Putamen (tissue), 1 donor: ENCODE results near the gene GPR107.

Experiments used
- DNase-seq: peaks from one replicate; pipeline ENCODE4 v3.0.0-alpha.2; 2016; ENCODE audit warnings: low spot score

The GPR107 gene

DNA sequence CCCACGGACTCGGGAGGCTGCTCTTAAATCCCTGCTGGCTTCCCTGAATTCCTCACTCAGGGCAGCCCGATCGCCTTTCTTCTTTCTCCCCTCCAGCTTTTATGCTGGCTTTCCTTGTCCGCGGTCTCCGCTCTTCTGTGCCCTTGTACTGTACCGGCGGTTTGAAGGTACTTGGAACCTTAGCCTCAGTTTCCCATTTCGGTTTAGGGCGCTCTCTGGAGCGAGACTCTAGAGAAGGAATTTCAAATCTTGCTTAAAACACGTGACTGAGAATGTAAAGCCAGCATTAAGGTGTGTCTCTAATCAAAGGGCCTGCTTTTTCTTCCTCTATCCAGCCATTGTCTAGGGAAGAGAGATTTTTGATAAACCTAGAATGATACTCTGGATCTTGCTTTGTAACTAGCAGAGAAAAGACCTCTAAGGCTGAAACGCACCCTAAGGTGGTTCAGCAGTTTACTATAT lies 650 bp downstream of the GPR107 start:
- no peak for DNase-seq

DNA sequence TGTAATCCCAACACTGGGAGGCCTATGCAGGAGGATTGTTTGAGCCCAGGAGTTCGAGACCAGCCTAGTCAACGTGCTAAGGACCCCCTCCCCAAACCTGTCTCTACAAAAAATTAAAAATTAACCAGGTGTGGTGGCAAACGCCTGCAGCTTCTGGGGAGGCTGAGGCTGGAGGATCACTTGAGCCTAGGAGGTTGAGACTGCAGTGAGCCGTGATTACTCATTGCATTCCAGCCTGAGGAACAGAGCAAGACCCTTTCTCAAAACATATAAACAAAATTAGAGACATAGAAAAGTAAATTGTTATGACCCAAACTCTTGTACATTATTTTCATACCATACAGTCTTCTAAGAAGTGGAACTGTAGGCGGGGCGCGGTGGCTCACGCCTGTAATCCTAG lies 1.1 kb downstream of the GPR107 start:
- no peak for DNase-seq

DNA sequence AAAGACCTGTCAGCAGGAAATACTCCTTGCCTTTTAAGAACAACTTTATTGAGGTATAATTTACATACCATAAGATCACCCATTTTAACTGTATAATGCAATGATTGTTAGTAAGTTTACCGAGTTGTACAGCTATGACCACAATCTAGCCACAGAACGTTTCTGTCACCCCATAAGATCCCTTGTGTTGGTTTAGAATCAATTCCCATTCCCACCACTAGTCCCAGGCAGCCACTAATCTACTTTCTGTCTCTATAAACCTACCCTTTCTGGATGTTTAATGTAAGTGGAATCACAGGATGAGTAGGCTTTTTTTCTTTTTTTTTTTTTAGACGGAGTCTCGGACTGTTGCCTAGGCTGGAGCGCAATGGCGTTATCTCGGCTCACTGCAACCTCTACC lies 4.4 kb downstream of the GPR107 start:
- no peak for DNase-seq

DNA sequence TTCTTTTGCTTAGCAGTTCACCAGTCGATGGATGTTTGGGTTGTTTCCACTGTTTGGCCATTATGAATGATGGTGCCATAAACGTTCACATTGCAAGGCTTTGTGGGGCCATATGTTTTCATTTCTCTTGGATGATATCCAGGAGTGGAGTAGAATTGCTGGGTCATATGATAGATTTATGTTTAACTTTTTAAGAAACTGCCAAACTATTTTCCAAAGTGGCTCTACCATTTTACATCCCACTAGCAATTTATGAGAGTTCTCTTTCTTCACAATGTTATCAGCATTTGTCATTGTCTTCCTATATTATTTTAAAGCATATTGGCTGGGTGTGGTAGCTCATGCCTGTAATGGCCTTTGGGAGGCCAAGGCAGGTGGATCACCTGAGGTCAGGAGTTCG lies 5.2 kb downstream of the GPR107 start:
- no peak for DNase-seq

DNA sequence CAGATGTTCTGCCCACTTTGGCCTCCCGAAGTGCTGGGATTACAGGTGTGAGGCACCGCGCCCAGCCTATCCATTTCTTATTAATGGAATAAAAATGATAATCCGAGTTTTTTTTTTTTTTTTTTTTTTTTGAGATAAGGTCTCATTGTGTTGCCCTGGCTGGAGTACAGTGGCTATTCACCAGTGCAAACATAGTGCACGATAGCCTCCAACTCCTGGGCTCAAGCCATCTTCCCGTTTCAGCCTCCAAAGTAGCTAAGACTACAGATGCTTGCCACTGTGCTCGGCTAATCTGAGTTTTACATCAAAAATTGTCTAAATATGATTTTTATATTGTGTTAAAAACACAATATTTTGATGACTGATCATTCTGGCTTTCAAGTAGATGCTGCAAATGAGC lies 6.6 kb downstream of the GPR107 start:
- DNase-seq, result no peak

DNA sequence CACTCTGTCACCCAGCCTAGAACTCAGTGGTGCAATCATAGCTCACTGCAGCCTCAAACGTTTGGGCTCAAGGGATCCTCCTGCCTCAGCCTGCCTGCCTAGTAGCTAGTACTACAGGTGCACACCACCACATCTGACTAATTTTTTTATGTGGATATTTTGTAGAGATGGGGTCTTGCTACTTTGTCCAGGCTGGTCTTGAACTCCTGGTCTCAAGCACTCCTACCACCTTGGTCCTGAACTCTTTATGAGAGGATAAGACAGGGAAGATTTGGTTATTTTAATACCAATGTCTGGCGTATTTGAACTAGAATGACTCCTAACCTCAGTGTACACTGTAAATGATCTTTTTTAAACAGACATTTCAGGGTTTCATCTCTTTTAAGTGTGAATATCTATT lies 9.0 kb downstream of the GPR107 start:
- DNase-seq, result no peak

DNA sequence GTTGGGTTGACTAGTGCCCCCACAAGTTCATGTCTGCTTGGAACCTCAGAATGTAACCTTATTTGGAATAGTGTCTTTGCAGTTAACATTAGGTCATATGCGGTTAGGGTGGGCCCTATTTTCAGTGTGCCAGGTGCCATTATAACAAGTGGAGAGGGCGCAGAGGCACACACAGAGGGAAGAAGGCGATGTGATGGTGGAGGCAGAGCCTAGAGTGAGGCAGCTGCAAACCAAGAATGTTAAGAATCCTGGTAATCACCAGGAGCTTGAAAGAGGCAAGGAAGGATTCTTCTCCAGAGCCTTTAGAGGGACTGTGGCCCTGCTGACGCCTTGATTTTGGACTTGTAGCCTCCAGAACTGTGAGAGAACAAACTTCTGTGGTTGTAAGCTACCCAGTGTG lies 10.9 kb downstream of the GPR107 start:
- DNase-seq, result no peak

DNA sequence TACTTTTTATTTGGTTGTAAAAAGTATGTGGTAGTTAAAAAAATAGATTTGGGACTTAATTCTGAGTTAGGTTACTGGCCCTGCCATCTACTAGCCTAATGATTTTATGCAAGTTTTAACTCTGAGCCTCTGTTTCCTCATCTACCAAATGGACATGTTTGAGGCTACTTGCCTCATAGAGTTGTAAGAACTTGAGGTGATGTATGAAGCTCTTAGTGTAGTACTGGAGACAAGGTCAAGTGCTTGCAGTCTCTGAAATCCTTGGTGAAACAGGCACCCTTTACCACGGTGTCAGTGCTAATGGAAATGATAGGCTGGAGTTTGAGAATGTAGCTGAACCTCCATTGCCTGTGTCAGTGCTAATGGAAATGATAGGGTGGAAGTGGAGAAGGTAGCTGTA lies 15.3 kb downstream of the GPR107 start:
- no peak for DNase-seq

DNA sequence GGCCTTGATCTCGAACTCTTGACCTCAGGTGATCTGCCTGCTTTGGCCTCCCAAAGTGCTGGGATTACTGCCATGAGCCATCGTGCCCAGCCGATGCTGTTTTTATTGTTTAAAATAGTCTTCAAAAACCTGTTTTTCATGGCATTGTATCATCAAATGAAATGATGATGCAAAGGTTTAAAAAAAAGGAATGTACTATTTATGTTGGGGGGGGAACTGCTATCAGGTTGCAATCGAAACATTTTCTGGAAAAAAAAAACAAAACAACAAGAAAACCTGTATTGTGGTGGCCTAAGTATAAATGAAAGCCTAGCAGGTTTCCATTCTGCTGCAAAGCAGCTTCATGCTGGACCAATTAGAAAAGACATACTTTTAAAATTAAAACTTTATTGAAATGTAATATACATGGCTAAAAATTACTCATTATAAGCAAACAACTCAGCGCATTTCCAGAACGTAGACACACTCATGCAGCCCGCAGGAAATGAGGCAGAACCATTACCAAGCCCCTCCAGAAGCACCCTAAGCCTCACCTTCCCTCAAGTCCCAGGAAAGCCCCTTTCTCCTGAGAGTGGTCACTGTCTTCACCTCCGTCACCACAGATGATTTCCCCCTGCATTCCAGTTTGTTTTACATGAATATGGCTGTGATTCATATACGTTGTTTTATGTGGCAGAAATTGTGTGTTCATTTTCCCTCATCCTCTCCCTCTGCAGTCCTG lies 19.0 kb downstream of the GPR107 start:
- DNase-seq, result no peak

DNA sequence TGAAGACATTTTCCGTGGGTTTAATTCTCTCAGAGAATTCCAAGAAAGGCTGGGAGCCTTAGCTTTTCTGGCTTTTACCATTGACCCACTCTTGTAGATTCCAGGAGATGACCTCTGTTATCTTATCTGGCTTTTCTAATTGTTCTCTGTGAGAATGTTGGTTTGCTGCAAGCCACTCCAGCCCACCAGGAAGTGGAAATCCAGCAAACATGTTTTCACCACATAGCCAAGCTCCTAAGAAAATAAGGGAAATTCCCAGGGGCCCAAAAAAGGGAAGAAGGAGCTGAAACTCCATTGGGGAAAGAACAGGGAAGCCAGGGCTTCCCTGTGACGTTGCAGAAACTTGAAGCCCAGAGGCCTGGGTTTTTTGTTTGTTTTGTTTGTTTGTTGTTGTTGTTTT lies 19.7 kb downstream of the GPR107 start:
- no peak for DNase-seq

DNA sequence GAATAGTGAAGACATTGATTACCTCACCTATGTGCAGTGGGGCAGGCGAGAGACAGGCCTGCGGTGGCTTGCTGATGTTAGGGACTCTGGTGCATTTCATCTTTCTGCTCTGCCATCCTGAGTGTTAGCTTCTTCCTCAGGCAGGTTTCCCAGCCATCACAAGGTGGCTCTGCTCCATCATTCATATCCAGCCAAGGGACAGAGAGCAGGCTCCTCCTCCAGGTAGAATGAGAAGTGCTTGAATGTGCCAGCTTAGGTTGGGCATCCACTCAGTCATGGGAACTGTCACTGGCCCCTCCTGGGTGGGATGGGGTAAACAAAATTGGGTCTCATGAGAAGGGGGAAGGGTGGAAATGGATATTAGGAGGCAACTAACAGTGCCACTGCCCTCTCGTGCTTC lies 24.8 kb downstream of the GPR107 start:
- peak; percentile 49 for DNase-seq

DNA sequence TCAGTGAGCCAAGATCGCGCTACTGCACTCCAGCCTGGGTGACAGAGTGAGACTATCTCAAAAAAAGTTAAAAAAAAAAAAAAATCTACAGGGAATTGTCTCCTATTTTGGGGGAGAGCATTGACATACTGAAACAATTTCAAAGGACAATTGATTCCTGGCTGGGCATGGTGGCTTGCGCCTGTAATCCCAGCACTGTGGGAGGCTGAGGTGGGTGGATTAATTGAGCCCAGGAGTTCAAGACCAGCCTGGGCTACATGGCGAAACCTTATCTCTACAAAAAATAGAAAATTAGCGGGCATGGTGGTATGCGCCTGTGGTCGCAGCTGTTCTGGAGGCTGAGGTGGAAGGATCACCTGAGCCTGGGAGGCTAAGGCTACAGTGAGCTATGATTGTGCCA lies 30.6 kb downstream of the GPR107 start:
- DNase-seq, result no peak

DNA sequence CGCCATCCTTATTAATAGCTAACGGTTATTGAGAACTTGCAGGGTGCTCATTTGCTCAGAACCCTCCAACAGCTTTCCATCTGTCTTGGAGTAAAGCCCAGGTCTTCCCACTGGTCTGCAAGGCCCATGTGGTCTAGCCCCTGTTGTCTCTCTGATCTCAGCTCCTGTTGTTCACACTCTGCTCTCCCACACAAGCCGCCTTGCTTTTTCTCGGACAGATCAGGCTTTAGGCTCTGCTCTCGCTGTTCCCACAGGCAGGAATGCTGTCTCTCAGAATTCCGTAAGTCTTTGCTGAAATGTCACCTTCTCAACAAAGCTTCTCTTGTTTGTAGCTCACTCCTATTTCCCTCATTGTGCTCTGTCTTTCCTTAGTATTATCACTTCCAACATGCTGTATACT lies 34.3 kb downstream of the GPR107 start:
- DNase-seq, result peak; percentile 37

DNA sequence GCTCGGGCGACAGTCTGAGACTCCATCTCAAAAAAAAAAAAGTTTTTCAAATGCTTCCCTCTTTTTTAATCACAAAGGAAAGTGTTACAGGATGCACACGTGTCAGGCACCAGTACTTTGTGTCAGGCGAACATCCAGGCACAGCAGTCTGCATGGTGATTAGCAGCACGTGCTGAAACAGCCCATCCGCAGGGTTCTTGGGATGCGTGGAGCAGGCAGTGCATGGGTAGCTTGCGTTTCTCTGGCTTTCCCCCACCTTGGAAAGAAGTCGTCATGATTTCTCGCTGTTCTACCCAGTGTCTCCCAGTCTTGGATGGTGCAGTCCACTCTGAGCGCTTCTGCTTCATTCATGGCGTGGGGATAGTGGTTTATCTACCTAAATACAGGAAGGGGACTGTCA lies 35.4 kb downstream of the GPR107 start:
- no peak for DNase-seq

DNA sequence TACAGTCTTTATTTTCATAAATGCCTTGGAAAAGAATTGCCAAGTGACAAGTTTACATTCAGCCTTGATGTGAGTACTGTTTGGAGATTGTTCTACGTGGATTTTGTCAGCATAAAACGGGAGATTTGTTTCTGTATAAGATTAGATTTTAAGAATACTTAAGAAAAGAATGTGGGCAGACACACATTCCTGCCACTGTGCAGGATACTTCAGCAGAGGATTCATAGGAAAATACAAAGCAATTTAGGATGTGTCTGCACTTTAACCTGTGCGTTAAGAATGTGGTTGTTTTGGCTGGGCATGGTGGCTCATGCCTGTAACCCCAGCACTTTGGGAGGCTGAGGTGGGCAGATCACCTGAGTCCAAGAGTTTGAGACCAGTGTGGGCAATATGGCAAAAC lies 37.2 kb downstream of the GPR107 start:
- DNase-seq, result no peak

DNA sequence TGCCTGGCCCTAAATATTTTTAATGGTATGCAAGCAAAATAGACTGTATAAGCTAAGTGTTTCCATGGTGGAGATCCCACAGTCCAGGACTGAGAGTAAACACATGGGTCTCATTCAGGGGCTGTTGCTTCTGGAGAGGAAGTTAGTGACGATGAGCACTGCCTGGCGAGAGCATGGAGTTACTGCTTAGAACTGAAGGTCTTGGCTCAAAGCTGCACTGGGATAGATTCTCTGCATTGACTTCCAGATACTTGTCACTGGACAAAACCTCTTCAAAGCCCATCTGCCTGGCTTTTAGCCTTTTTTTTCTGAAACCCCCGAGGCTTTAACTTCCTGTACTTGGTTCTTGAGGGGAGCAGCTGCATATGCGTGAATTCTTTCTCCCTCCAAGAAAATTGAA lies 39.2 kb downstream of the GPR107 start:
- no peak for DNase-seq

DNA sequence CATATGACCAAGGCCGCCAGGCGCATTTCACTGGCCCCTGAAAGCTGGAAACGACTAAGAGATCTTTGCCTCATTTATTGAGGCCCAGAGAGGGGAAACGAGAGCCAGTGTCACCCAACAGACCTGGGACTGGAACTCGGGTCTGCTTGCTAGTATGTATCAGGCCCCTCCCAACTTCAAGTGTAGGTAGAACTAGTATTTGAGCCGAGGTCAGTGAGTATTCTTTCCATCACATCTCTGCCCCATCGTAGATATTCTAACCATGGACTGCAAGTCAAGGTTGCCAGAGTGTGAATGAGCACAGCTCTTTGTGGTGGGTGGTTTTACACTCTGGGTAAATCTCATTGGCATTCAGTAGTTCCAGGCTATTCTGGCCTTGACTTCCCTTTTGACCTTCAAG lies 42.2 kb downstream of the GPR107 start:
- DNase-seq, result no peak

DNA sequence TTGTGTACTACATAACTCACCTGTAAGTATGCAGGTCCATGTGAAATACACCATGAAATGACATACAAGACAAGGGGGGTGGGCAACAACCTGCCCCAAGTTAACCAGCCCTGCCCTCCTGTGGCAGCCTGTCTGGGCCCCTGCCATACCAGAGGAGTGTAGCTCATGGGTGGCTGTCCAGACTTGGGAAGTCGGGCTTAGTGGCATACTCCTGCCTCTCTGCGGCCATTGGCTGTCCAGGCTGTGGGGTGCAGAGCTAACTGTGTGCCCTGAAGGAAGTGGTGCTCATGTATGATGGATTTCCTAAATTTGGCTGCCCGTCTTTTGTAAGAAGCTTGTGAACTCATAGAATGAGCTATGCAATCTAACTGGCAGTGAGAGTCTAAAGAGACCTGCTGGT lies 47.0 kb downstream of the GPR107 start:
- no peak for DNase-seq

DNA sequence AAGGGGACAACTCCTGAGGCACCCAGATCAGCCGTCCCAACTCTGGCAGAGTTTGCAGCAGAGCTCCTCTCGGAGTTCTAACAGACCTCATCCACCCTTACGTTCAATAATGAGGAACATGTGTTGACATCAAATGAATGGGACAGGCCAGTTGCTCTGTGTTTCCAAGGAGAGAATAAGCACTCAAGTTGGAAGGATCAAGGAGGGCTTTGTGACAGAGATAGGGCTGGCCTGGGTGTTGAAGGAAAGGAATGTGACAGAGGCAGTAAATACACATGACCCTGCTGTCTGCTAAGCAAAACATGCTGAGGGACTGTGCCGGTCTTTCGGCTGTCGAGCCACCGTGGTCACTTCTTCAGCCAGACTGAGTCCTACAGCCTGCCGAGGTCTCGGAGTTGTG lies 48.2 kb downstream of the GPR107 start:
- DNase-seq, result no peak

DNA sequence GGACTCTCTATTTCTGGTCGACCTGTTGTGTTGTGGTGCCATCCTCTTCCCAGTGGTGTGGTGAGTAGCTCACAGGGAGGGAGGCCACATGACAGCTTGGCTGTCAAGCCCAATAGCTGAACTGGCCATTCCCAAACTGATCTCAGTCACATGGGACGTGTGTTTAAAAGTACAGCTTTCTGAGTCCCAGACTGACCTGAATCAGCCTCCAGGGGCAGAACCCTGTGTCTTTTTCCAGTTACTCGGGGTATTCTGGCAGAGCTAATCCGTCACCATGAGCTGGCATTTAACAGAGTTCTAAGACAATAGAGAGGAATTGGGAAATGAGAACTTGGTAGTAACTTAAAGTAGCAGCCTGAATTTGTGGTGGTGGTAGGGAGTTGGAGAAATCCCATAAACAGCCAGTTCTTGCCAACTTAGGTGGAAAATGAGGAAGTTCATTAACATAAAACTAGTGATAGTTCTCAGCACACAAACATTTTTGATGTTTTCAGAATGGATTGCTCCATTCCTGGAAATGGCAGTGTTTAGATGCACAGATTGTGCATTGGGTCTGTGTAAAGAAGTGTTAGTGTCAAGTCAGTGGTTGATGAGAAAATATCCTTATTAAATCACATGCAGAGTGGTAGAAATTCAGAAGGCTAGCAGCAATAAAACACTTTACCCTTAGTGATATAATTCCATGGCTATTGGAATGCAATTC lies 50.9 kb downstream of the GPR107 start:
- no peak for DNase-seq

DNA sequence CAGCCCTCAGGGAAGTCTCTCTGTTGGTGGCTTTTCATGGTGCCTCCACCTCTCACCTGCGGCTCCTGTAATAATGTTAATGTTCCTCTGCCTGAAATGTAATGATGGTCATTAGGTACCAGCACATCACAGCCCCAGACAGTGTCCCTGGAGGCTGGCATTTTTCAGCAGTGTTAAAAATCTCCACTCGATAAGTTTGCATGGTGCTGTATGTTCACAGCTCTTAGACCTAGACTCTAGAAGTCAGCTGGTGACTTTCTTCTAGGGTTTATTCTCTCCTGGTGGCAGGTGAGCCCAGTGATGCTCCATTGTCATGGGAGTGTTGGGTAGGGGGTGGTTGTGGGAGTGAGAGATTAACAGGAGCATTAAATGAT lies 53.1 kb downstream of the GPR107 start:
- DNase-seq, result no peak

DNA sequence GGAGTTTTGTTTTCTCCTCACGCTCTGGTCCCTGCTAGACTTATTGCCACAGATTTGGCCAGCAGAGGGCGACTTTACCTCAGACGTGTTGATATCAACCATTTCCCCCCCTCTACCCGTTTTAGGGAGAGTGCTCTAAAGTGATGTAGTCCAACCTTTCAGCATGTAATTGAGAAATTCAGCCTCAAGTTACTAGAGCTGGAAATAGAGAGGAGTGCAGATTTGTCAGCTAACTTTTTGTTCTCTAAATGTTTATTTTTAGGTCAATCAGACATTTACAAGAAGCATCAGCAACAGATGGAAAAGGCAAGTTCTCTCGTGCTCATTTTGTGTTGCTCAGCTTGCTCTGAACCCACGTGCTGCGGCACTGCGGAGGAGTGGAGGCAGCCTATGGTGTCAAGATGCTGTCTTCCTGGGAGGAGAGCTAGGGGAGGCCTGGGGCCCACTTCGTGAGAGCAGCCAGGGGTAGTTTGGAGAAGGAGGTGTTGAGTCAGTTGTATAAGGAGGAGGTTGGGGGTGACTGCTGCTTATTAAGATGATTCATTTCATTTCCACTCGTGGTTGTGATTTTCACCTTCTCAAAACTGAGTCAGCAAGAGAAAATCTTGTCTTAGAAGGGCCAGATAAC lies 53.6 kb downstream of the GPR107 start:
- DNase-seq, result peak; percentile 83

DNA sequence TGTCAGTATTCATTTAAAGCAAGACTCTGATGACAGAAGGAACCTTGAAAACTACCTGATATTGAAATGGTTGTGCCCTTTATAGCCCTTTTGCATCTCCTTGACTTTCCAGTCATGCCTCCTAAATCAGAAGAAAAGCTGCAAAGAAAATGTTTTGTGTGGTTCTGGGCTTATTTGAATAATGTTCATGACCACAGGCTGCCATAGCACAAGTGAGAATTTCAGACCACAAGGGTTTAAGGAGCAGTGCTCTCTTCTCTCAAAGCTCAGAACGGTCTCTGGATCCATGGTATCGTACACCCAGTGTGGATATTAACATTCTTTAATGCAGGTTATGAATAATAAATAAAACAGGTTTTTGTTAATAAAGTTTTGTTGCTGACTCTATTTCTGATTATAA lies 54.2 kb downstream of the GPR107 start:
- no peak for DNase-seq

DNA sequence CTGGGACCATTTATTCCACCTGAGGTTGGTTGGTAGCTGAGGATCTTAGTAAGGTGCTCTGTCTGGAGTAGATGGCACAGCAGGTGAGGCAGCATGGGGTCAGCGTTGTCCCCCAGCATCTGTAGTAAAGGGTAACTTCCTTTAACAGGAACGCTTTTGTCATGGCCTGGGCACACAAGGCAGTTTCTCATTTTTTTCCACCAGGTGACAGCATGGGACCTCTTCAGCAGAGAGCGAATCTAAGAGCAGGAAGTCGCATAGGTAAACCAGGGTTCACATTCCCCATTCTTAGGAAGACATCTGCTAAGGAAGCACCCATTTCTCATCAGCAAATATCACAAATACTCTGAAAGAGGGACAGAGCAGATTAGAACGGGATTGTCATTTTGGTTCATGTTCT lies 56.5 kb downstream of the GPR107 start:
- DNase-seq, result no peak
